ENCODE measurements around the gene NDRG4. TPM values are rescaled to one million over a fixed set of nuclear protein-coding genes. Genes with fewer than 3 reads are reported as not detected.

NDRG4 gene
- total and polyA plus RNA-seq, 2 experiments from 2014 or later, result 16.3 to 32.1 TPM

GRCh38 chr16:58476791-58477190, 23.2 kb upstream of the NDRG4 start:
- Histone ChIP-seq H4K20me1 (replicated peaks; ENCODE audit: insufficient read depth) (no peaks in the 10 kb centered on the region), H3K27me3 (ENCODE audit: insufficient read depth) (no peaks in the 10 kb centered on the region), H3K79me2 (replicated peaks; ENCODE audit: insufficient read depth) (no peaks in the 10 kb centered on the region), H2AFZ (no peak overlapping the region), H3K4me3 (no peak overlapping the region), H3K4me1 (ENCODE audit: insufficient read depth) (peaks cover 12% of the 10 kb centered on the region), H3K36me3 (ENCODE audit: insufficient read depth) (no peaks in the 10 kb centered on the region), H3K9me2 (ENCODE audit: insufficient read depth) (no peaks in the 10 kb centered on the region), H3K4me2 (no peak overlapping the region), H3K27ac (ENCODE audit: low read depth) (no peak overlapping the region), H3F3A (replicated peaks; ENCODE audit: low read depth) (no peaks in the 10 kb centered on the region)
- no peak for TF ChIP-seq ZNF331 (CRISPR knock-in tag; IDR thresholded peaks at IDR 0.05; ENCODE audit: low read depth)
- TF ChIP-seq JUNB (IDR thresholded peaks at IDR 0.05; ENCODE audit: unreplicated experiment), result no peak
- TF ChIP-seq POLR2AphosphoS5 (IDR thresholded peaks at IDR 0.05; ENCODE audit: low read depth), result no peak
- TF ChIP-seq NANOG (IDR thresholded peaks at IDR 0.05; ENCODE audit: borderline replicate concordance), result no peak
- TF ChIP-seq CREB1 (CRISPR knock-in tag; IDR thresholded peaks at IDR 0.05; ENCODE audit: low read depth), result no peak
- no peak for TF ChIP-seq EZH2 (IDR thresholded peaks at IDR 0.05; ENCODE audit: low read depth, unreplicated experiment)
- no peak for TF ChIP-seq STAT1 (IDR thresholded peaks at IDR 0.05; ENCODE audit: unreplicated experiment)
- TF ChIP-seq REST (IDR thresholded peaks at IDR 0.05; ENCODE audit: unreplicated experiment), result no peak
- TF ChIP-seq CTCF (conservative IDR thresholded peaks at IDR 0.05; ENCODE audit: low read depth in 2 of 2), result no peak
- no peak for TF ChIP-seq ZNF114 (CRISPR knock-in tag; IDR thresholded peaks at IDR 0.05)
- no peak for TF ChIP-seq ETS1 (IDR thresholded peaks at IDR 0.05)
- no peak for TF ChIP-seq EZH2phosphoT487 (IDR thresholded peaks at IDR 0.05; ENCODE audit: unreplicated experiment)
- peaks cover 4% of the 10 kb centered on the region for H3K27me3 Mint-ChIP-seq (ENCODE audit: insufficient read depth, low read depth, poor library complexity)
- H3K27ac Mint-ChIP-seq, result no peak overlapping the region
- DNase-seq (ENCODE audit: low spot score), result no peak
- no peaks in the 10 kb centered on the region for H3K36me3 Mint-ChIP-seq (ENCODE audit: low read depth)
- peaks cover 10% of the 10 kb centered on the region for H3K4me1 Mint-ChIP-seq
- ATAC-seq, result no peak
- no peaks in the 10 kb centered on the region for H3K9me3 Mint-ChIP-seq
- no peak overlapping the region for H3K4me3 Mint-ChIP-seq
